Measurements from ENCODE around the gene PAQR3. TPM values are rescaled to one million over a fixed set of nuclear protein-coding genes. Genes with fewer than 3 reads are reported as not detected.

PAQR3 gene
- total and polyA plus RNA-seq, 9 of the 15 experiments (the other 6 are each of a cell fraction or from before 2014, with no cell fraction given), result 10.7 to 77.1 (median 31.6) TPM

DNA sequence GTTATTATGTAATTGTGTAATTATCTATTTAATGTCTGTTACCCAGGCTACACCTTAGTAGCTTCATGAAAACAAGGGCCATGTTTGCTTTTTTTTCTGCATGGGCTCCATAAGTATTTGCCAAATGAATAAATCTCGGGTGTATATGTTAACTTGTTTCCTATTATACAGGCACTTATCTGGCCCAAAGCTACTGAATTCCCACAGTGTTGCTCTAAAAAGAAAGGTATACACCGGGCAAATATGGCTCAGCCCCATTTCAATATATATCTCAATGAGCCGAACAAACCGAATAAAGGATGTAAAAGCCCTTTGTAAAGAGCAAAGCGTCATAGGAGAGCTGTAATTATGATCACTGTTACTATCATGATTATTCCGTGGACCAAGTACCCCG, 767 bp downstream of the PAQR3 start:
- peaks cover 10% of the 10 kb centered on the region; the same call in 2 of the 3 replicates for H3K36me3 ChIP-seq (ENCODE audit: control insufficient read depth, insufficient read depth, low read length)
- no peaks in the 10 kb centered on the region for H3K9me1 ChIP-seq (ENCODE audit: control insufficient read depth, insufficient read depth, low read length)
- H3K27ac ChIP-seq (ENCODE audit: extremely low read depth, low read depth, low read length), result peak overlapping the region; percentile 64; the same call in 2 of the 3 replicates
- peak overlapping the region; percentile 91 for H3K4me2 ChIP-seq (ENCODE audit: insufficient read depth, low read length)
- H3K27me3 ChIP-seq (ENCODE audit: control insufficient read depth in 2 of 2, insufficient read depth in 2 of 2, low read length in 2 of 2), result no peaks in the 10 kb centered on the region
- BruUV-seq (replicated peaks), result TSS peak; percentile 57
- H3K9me3 ChIP-seq (replicated peaks; ENCODE audit: control insufficient read depth, insufficient read depth, low read depth, low read length), result no peaks in the 10 kb centered on the region
- CTCF ChIA-PET (ENCODE audit: low intra/inter-chr PET ratio), result no interaction called here
- H3K4me3 ChIP-seq, result peak overlapping the region; percentile 68
- intact Hi-C loops (cut with micrococcal nuclease) (no loop called here), in situ Hi-C loops (cut with MboI) (no loop called here)
- no peak for FAIRE-seq
- TF ChIP-seq, protein P1, sequence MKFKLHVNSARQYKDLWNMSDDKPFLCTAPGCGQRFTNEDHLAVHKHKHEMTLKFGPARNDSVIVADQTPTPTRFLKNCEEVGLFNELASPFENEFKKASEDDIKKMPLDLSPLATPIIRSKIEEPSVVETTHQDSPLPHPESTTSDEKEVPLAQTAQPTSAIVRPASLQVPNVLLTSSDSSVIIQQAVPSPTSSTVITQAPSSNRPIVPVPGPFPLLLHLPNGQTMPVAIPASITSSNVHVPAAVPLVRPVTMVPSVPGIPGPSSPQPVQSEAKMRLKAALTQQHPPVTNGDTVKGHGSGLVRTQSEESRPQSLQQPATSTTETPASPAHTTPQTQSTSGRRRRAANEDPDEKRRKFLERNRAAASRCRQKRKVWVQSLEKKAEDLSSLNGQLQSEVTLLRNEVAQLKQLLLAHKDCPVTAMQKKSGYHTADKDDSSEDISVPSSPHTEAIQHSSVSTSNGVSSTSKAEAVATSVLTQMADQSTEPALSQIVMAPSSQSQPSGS (CRISPR knock-in tag; IDR thresholded peaks at IDR 0.05), result no peak
- TF ChIP-seq FOSL1 (tag; conservative IDR thresholded peaks at IDR 0.05), result 0 out of 2 replicates have a peak, but pooled peaks have one; percentile 3
- TF ChIP-seq TFAM (CRISPR knock-in tag; conservative IDR thresholded peaks at IDR 0.05), result no peak
- TF ChIP-seq, protein P2, sequence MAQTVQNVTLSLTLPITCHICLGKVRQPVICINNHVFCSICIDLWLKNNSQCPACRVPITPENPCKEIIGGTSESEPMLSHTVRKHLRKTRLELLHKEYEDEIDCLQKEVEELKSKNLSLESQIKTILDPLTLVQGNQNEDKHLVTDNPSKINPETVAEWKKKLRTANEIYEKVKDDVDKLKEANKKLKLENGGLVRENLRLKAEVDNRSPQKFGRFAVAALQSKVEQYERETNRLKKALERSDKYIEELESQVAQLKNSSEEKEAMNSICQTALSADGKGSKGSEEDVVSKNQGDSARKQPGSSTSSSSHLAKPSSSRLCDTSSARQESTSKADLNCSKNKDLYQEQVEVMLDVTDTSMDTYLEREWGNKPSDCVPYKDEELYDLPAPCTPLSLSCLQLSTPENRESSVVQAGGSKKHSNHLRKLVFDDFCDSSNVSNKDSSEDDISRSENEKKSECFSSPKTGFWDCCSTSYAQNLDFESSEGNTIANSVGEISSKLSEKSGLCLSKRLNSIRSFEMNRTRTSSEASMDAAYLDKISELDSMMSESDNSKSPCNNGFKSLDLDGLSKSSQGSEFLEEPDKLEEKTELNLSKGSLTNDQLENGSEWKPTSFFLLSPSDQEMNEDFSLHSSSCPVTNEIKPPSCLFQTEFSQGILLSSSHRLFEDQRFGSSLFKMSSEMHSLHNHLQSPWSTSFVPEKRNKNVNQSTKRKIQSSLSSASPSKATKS (CRISPR knock-in tag; IDR thresholded peaks at IDR 0.05), result no peak
- no peaks in the 10 kb centered on the region for H4K20me1 ChIP-seq (replicated peaks; ENCODE audit: control insufficient read depth, insufficient read depth, low read length)
- H3K9ac ChIP-seq (ENCODE audit: insufficient read depth in 1 of 2, low read depth in 2 of 2, low read length in 2 of 2), result peak overlapping the region; percentile 82 to 99
- peak overlapping the region; percentile 98 for H2AFZ ChIP-seq (ENCODE audit: low read depth, low read length)
- WGBS (ENCODE audit: insufficient coverage, low coverage, missing lambda C conversion rate), result 3% methylated on average over 7 of the region's 7 CpGs
- peaks cover 29% of the 10 kb centered on the region for H3K79me2 ChIP-seq (ENCODE audit: control insufficient read depth, insufficient read depth, low read length)
- H3K4me1 ChIP-seq (replicated peaks in 1 of 2; ENCODE audit: control insufficient read depth in 2 of 2, insufficient read depth in 2 of 2, low read length in 2 of 2), result peaks cover 10 to 19% of the 10 kb centered on the region in 2 experiments; a peak in 4 of 5 replicates
- POLR2A ChIA-PET, result interaction anchor here (1.2 kb wide), 1 partner anchor 12 kb away, joined by 3 read pairs; no protein-coding TSS in a partner anchor
- no peak for DNase-seq (ENCODE audit: extremely low read depth in 1 of 4, low spot score in 3 of 4)
- no peak for ATAC-seq

All from K562 (cell line).